IMR-90 (cell line): ENCODE data around the gene SBF2. TPM values are rescaled to one million over a fixed set of nuclear protein-coding genes. Genes with fewer than 3 reads are reported as not detected.

ENCODE experiments used
- ATAC-seq: fragments of 200-7000 bp; cut with Tn5 transposase; 2 replicates; pipeline ENCODE4 v1.9.1; 2020; ENCODE audit warnings: low read depth, mild to moderate bottlenecking, moderate library complexity
- BruUV-seq: library from RNA; stranded (reverse); fragments of 400-500 nt; replicated peaks from 2 replicates; lab custom pipeline; 2021; lab: Mats Ljungman, UMichigan
- CTCF ChIA-PET: fragments of 300-600 bp; formaldehyde crosslinking; extraction: SDS; loops from one replicate; lab custom pipeline; 2021; ENCODE audit warnings: antibody characterized with exemption; lab: Yijun Ruan, JAX
- POLR2A ChIA-PET: fragments of 300-600 bp; sonication (Branson Sonifier 250); formaldehyde crosslinking; loops from one replicate; lab custom pipeline; 2022; ENCODE audit warnings: antibody characterized with exemption; ENCODE audit not compliant: unreplicated experiment; lab: Charles Lee
- DNase-seq: peaks from one replicate; pipeline ENCODE4 v3.0.0; 2013
- H2AFZ ChIP-seq: replicated peaks from 2 replicates; pipeline ENCODE3; 2013; ENCODE audit warnings: low read length, mild to moderate bottlenecking; ENCODE audit not compliant: poor library complexity
- H2AK5ac ChIP-seq: 2 replicates; pipeline ENCODE4 v1.6.1; 2013; ENCODE audit warnings: low read depth, low read length, inconsistent platforms
- H2AK9ac ChIP-seq: replicated peaks from 2 replicates; pipeline ENCODE3; 2013; ENCODE audit warnings: mild to moderate bottlenecking, low read depth, low read length, moderate library complexity; ENCODE audit not compliant: poor library complexity
- H2BK120ac ChIP-seq: 2 replicates; pipeline ENCODE4 v1.6.1; 2013; ENCODE audit warnings: low read depth, low read length, inconsistent platforms
- H2BK15ac ChIP-seq: 3 replicates; pipeline ENCODE4 v1.6.1; 2013; ENCODE audit warnings: low read depth, low read length, inconsistent platforms
- H2BK20ac ChIP-seq: 2 replicates; pipeline ENCODE4 v1.6.1; 2013; ENCODE audit warnings: low read depth, mild to moderate bottlenecking, inconsistent platforms, low read length, moderate library complexity
- H2BK5ac ChIP-seq: 2 replicates; pipeline ENCODE4 v1.6.1; 2013; ENCODE audit warnings: mild to moderate bottlenecking, low read depth, low read length, inconsistent platforms; ENCODE audit not compliant: poor library complexity, severe bottlenecking
- H3K14ac ChIP-seq: replicated peaks from 2 replicates; pipeline ENCODE4 v1.6.1; 2013; ENCODE audit warnings: low read depth, low read length, inconsistent platforms
- H3K18ac ChIP-seq: 2 replicates; pipeline ENCODE4 v1.6.1; 2013; ENCODE audit warnings: low read depth, low read length, control low read depth
- H3K23ac ChIP-seq: 2 replicates; pipeline ENCODE4 v1.6.1; 2013; ENCODE audit warnings: low read depth, low read length, inconsistent platforms
- H3K27ac ChIP-seq: 2 replicates; pipeline ENCODE4 v1.5.1; 2013; ENCODE audit warnings: mild to moderate bottlenecking, control low read depth, low read length; ENCODE audit not compliant: insufficient read depth
- H3K27me3 ChIP-seq: 2 replicates; pipeline ENCODE4 v1.6.1; 2013; ENCODE audit warnings: low read length; ENCODE audit not compliant: control insufficient read depth, insufficient read depth
- H3K36me3 ChIP-seq: 2 replicates; pipeline ENCODE4 v1.6.1; 2013; ENCODE audit warnings: low read length, mixed read lengths; ENCODE audit not compliant: control insufficient read depth, insufficient read depth
- H3K4ac ChIP-seq: 2 replicates; pipeline ENCODE4 v1.6.1; 2013; ENCODE audit warnings: low read depth, low read length, inconsistent platforms
- H3K4me1 ChIP-seq: 2 replicates; pipeline ENCODE4 v1.6.1; 2013; ENCODE audit warnings: low read length, mixed read lengths; ENCODE audit not compliant: control insufficient read depth, insufficient read depth
- H3K4me2 ChIP-seq: 2 replicates; pipeline ENCODE4 v1.6.1; 2013; ENCODE audit warnings: low read depth, mild to moderate bottlenecking, control low read depth, low read length, moderate library complexity
- H3K4me3 ChIP-seq: 2 replicates; pipeline ENCODE4 v1.5.1; 2013; ENCODE audit warnings: low read depth, mild to moderate bottlenecking, control low read depth, low read length, moderate library complexity; ENCODE audit not compliant: insufficient read depth
- H3K56ac ChIP-seq: 2 replicates; pipeline ENCODE4 v1.6.1; 2013; ENCODE audit warnings: low read length, inconsistent platforms; ENCODE audit not compliant: insufficient read depth; ENCODE audit errors: extremely low read depth
- H3K79me1 ChIP-seq, 2 experiments: 2 replicates each; pipeline ENCODE4 v1.6.1; 2013; ENCODE audit warnings: low read length in 2 of 2, inconsistent platforms in 1 of 2, low read depth in 1 of 2
- H3K9ac ChIP-seq: 2 replicates; pipeline ENCODE4 v1.6.1; 2013; ENCODE audit warnings: low read depth, low read length, control low read depth
- H3K9me1 ChIP-seq: 2 replicates; pipeline ENCODE4 v1.6.1; 2013; ENCODE audit warnings: low read length, inconsistent platforms; ENCODE audit not compliant: insufficient read depth
- H3K9me3 ChIP-seq: 2 replicates; pipeline ENCODE4 v1.6.1; 2013; ENCODE audit warnings: low read length; ENCODE audit not compliant: control insufficient read depth, insufficient read depth
- H4K20me1 ChIP-seq: 2 replicates; pipeline ENCODE4 v1.6.1; 2013; ENCODE audit warnings: low read length, inconsistent platforms; ENCODE audit not compliant: insufficient read depth
- H4K5ac ChIP-seq: 2 replicates; pipeline ENCODE4 v1.6.1; 2013; ENCODE audit warnings: mild to moderate bottlenecking, low read depth, low read length, control low read depth
- H4K8ac ChIP-seq, 2 experiments: 2 replicates each; pipeline ENCODE4 v1.6.1; 2013; ENCODE audit warnings: low read depth in 2 of 2, low read length in 2 of 2, control low read depth in 1 of 2, inconsistent platforms in 1 of 2
- H4K91ac ChIP-seq: 2 replicates; pipeline ENCODE4 v1.6.1; 2013; ENCODE audit warnings: low read depth, low read length, inconsistent platforms; ENCODE audit not compliant: insufficient read depth
- BHLHE40 ChIP-seq: fragments of 150-350 bp; IDR thresholded peaks from 2 replicates; pipeline ENCODE4 v1.6.1; 2016; ENCODE audit warnings: mild to moderate bottlenecking, low read depth, low read length
- CEBPB ChIP-seq: IDR thresholded peaks from 2 replicates; pipeline ENCODE4 v1.6.1; 2012; ENCODE audit warnings: low read depth, low read length, improper control_type of control experiment
- CTCF ChIP-seq: conservative IDR thresholded peaks from 2 replicates; pipeline ENCODE4 v1.5.1; 2012; ENCODE audit warnings: mild to moderate bottlenecking, low read depth, low read length, improper control_type of control experiment
- MAFK ChIP-seq: IDR thresholded peaks from 2 replicates; pipeline ENCODE4 v1.6.1; 2012; ENCODE audit warnings: low read depth, low read length, improper control_type of control experiment
- RAD21 ChIP-seq: IDR thresholded peaks from 2 replicates; pipeline ENCODE4 v1.6.1; 2012; ENCODE audit warnings: low read length, improper control_type of control experiment
- RCOR1 ChIP-seq: IDR thresholded peaks from 2 replicates; pipeline ENCODE4 v1.6.1; 2012; ENCODE audit warnings: mild to moderate bottlenecking, low read length, improper control_type of control experiment; ENCODE audit not compliant: insufficient replicate concordance
- WGBS, 2 experiments: methylation state at CpG; one replicate each; pipeline versions ENCODE4 v1.1.5 to v1.1.7; 2013; ENCODE audit warnings: missing lambda C conversion rate in 2 of 2; ENCODE audit not compliant: insufficient read length in 1 of 2; ENCODE audit errors: extremely low coverage in 2 of 2; 5-methylcytosine and 5-hydroxymethylcytosine counted together
- dilution Hi-C: fragments of 300-500 bp; cut with HindIII; formaldehyde crosslinking; loops from one replicate; pipeline ENCODE4 v1.14.3; 2018; ENCODE audit warnings: low sequenced_read_pairs; ENCODE audit not compliant: unreplicated experiment
- in situ Hi-C: fragments of 300-500 bp; cut with MboI; formaldehyde crosslinking; loops from 3 replicates; pipeline ENCODE4 v1.14.3; 2019; ENCODE audit warnings: low sequenced_read_pairs, inconsistent platforms, mixed read lengths
- intact Hi-C: fragments of 100-400 bp; cut with micrococcal nuclease; formaldehyde crosslinking; loops from 2 replicates; pipeline ENCODE4 v1.10.0; 2022
- polyA plus RNA-seq, 3 experiments: library from polyadenylated mRNA; depleted of rRNA; stranded (reverse); fragments of >200 nt; gene quantifications; 2 replicates each; pipeline ENCODE4 v1.2.3, GENCODE V29; 2012; ENCODE audit warnings: low replicate concordance in 1 of 3
- total RNA-seq: library from RNA; depleted of rRNA; stranded (reverse); fragments of >200 nt; gene quantifications from 2 replicates; pipeline ENCODE4 v1.2.3, GENCODE V29; 2012

Gene SBF2
- total and polyA plus RNA-seq, 2 of the 4 experiments (the other 2 are of a cell fraction), result 23.8 to 51.8 TPM

GRCh38 chr11:9943386-9944110, 350.5 kb downstream of the SBF2 start (continued):
- TF ChIP-seq CTCF (no peak), RAD21 (no peak)

GRCh38 chr11:9941991-9942390, 352.0 kb downstream of the SBF2 start:
- TF ChIP-seq RAD21 (no peak), RCOR1 (no peak), MAFK (no peak), BHLHE40 (no peak), CTCF (no peak), CEBPB (no peak)
- Histone ChIP-seq H3K14ac (0 out of 2 replicates have a peak overlapping the region, but pooled peaks have one; percentile 19), H3K27ac (peak overlapping the region; percentile 94), H3K79me1 (peaks cover 7 to 19% of the 10 kb centered on the region in 2 experiments; a peak in 3 of 4 replicates), H3K9ac (no peak overlapping the region), H3K4me2 (no peak overlapping the region), H2BK15ac (peak overlapping the region; percentile 54; the same call in 2 of the 3 replicates), H2AK5ac (peak overlapping the region; percentile 91), H3K9me3 (peaks cover 2% of the 10 kb centered on the region; the same call in 1 of the 2 replicates), H4K8ac (peak overlapping the region; percentile 75 to 81; a peak in 3 of 4 replicates), H3K36me3 (no peaks in the 10 kb centered on the region), H4K5ac (peak overlapping the region; percentile 81), H3K4me3 (no peak overlapping the region), H3K4ac (peak overlapping the region; percentile 71), H3K27me3 (no peaks in the 10 kb centered on the region), H3K23ac (peak overlapping the region; percentile 24; the same call in 1 of the 2 replicates), H3K4me1 (peaks cover 6% of the 10 kb centered on the region), H3K9me1 (peaks cover 9% of the 10 kb centered on the region), H2AK9ac (peak overlapping the region; percentile 52), H3K18ac (peak overlapping the region; percentile 55), H2BK20ac (peak overlapping the region; percentile 39; the same call in 1 of the 2 replicates), H3K56ac (no peak overlapping the region), H2AFZ (no peak overlapping the region), H2BK120ac (peak overlapping the region; percentile 34; the same call in 1 of the 2 replicates), H4K20me1 (no peaks in the 10 kb centered on the region), H2BK5ac (peak overlapping the region; percentile 93), H4K91ac (peak overlapping the region; percentile 38; the same call in 1 of the 2 replicates)
- DNase-seq (no peak), ATAC-seq (no peak)
- ChIA-PET POLR2A (interaction anchor here (0.6 kb wide), 1 partner anchor 665 kb away, joined by 4 read pairs; no protein-coding TSS in a partner anchor), CTCF (no interaction called here)
- dilution Hi-C loops (no loop called here), intact Hi-C loops (loop anchor here (2.0 kb wide), 1 partner anchor 35 kb away; no protein-coding TSS in a partner anchor), in situ Hi-C loops (no loop called here)
- no CpG with 5 or more reads among the region's 5 CpGs for WGBS, 2 experiments
- BruUV-seq, result no TSS peak
